Measurements from ENCODE around the gene SETD1B. TPM values are rescaled to one million over a fixed set of nuclear protein-coding genes. Genes with fewer than 3 reads are reported as not detected.

Gene SETD1B
- polyA plus RNA-seq, 1 donor from 2014 or later: 2.6 TPM

GRCh38 chr12:121770388-121770787 is 33.4 kb upstream of the SETD1B start:
- Histone ChIP-seq H3K9ac (ENCODE audit: low read length) (no peak overlapping the region), H3K9me3 (ENCODE audit: low read length) (no peaks in the 10 kb centered on the region), H3K4me3 (ENCODE audit: low read length) (no peak overlapping the region), H2AFZ (ENCODE audit: low read depth, low read length) (no peak overlapping the region), H4K20me1 (ENCODE audit: insufficient read depth) (no peaks in the 10 kb centered on the region), H3K27me3 (ENCODE audit: insufficient read depth, low read depth, low read length) (no peaks in the 10 kb centered on the region), H3K4me2 (ENCODE audit: low read length) (no peak overlapping the region), H3K9me2 (ENCODE audit: insufficient read depth, low read length) (no peaks in the 10 kb centered on the region), H3K27ac (ENCODE audit: low read length) (no peak overlapping the region), H3K36me3 (ENCODE audit: insufficient read depth, low read length) (no peaks in the 10 kb centered on the region), H3F3A (ENCODE audit: insufficient read depth, low read length, poor library complexity, severe bottlenecking) (no peaks in the 10 kb centered on the region), H3K79me2 (replicated peaks; ENCODE audit: insufficient read depth, low read length) (no peaks in the 10 kb centered on the region)
- TF ChIP-seq RAD21 (conservative IDR thresholded peaks at IDR 0.05): no peak
- TF ChIP-seq CTCF (IDR thresholded peaks at IDR 0.05; ENCODE audit: poor library complexity, severe bottlenecking): no peak
- TF ChIP-seq SMC3 (conservative IDR thresholded peaks at IDR 0.05; ENCODE audit: poor library complexity): no peak
- TF ChIP-seq EZH2 (IDR thresholded peaks at IDR 0.05; ENCODE audit: borderline replicate concordance, insufficient read depth, low read length, poor library complexity, severe bottlenecking): no peak
- TF ChIP-seq TAF1 (IDR thresholded peaks at IDR 0.05; ENCODE audit: low read depth): no peak
- TF ChIP-seq MXI1 (conservative IDR thresholded peaks at IDR 0.05; ENCODE audit: poor library complexity, severe bottlenecking): no peak
- TF ChIP-seq REST (IDR thresholded peaks at IDR 0.05; ENCODE audit: borderline replicate concordance): no peak
- no peak for TF ChIP-seq POLR2AphosphoS5 (IDR thresholded peaks at IDR 0.05)
- TF ChIP-seq EP300 (conservative IDR thresholded peaks at IDR 0.05; ENCODE audit: poor library complexity, severe bottlenecking): no peak

GRCh38 chr12:121770813-121771625 is 32.8 kb upstream of the SETD1B start:
- H3K9me2 ChIP-seq (ENCODE audit: insufficient read depth, low read length): no peaks in the 10 kb centered on the region

More at GRCh38 chr12:121770813-121771625, 32.8 kb upstream of the SETD1B start:
- H3K4me2 ChIP-seq (ENCODE audit: low read length): no peak overlapping the region
- no peaks in the 10 kb centered on the region for H3K79me2 ChIP-seq (replicated peaks; ENCODE audit: insufficient read depth, low read length)
- H3K27me3 ChIP-seq (ENCODE audit: insufficient read depth, low read depth, low read length): no peaks in the 10 kb centered on the region
- no peaks in the 10 kb centered on the region for H3F3A ChIP-seq (ENCODE audit: insufficient read depth, low read length, poor library complexity, severe bottlenecking)
- no peak overlapping the region for H2AFZ ChIP-seq (ENCODE audit: low read depth, low read length)
- no peaks in the 10 kb centered on the region for H4K20me1 ChIP-seq (ENCODE audit: insufficient read depth)
- H3K36me3 ChIP-seq (ENCODE audit: insufficient read depth, low read length): no peaks in the 10 kb centered on the region
- TF ChIP-seq CTCF (IDR thresholded peaks at IDR 0.05; ENCODE audit: poor library complexity, severe bottlenecking) (no peak), RAD21 (conservative IDR thresholded peaks at IDR 0.05) (no peak), TAF1 (IDR thresholded peaks at IDR 0.05; ENCODE audit: low read depth) (no peak), SMC3 (conservative IDR thresholded peaks at IDR 0.05; ENCODE audit: poor library complexity) (no peak), EP300 (conservative IDR thresholded peaks at IDR 0.05; ENCODE audit: poor library complexity, severe bottlenecking) (no peak), POLR2AphosphoS5 (IDR thresholded peaks at IDR 0.05) (no peak), EZH2 (IDR thresholded peaks at IDR 0.05; ENCODE audit: borderline replicate concordance, insufficient read depth, low read length, poor library complexity, severe bottlenecking) (no peak), REST (IDR thresholded peaks at IDR 0.05; ENCODE audit: borderline replicate concordance) (no peak), MXI1 (conservative IDR thresholded peaks at IDR 0.05; ENCODE audit: poor library complexity, severe bottlenecking) (no peak)
- H3K4me3 ChIP-seq (ENCODE audit: low read length): no peak overlapping the region
- H3K27ac ChIP-seq (ENCODE audit: low read length): no peak overlapping the region
- H3K9ac ChIP-seq (ENCODE audit: low read length): no peak overlapping the region
- H3K9me3 ChIP-seq (ENCODE audit: low read length): no peaks in the 10 kb centered on the region

Data from neural cell (in vitro differentiated cells).